Hepatocyte (in vitro differentiated cells): Measurements from ENCODE around the gene PSEN1. TPM values are rescaled to one million over a fixed set of nuclear protein-coding genes. Genes with fewer than 3 reads are reported as not detected.

Experiments used
- DNase-seq: peaks from one replicate; pipeline ENCODE4 v3.0.0-alpha.2; 2016; ENCODE audit warnings: low spot score
- H2AFZ ChIP-seq: fragments of 200-600 bp; sonication (generic); 2 replicates; pipeline ENCODE4 v1.6.0; 2016; ENCODE audit warnings: antibody characterized with exemption, mild to moderate bottlenecking
- H3K27ac ChIP-seq: fragments of 200-600 bp; sonication (generic); 2 replicates; pipeline ENCODE4 v1.5.1; 2016; ENCODE audit warnings: mild to moderate bottlenecking
- H3K27me3 ChIP-seq: fragments of 200-600 bp; sonication (generic); 2 replicates; pipeline ENCODE4 v1.6.1; 2016
- H3K36me3 ChIP-seq: fragments of 200-600 bp; sonication (generic); replicated peaks from 2 replicates; pipeline ENCODE4 v1.5.1; 2016; ENCODE audit warnings: low read depth; ENCODE audit not compliant: insufficient read depth
- H3K4me1 ChIP-seq: fragments of 200-600 bp; sonication (generic); 2 replicates; pipeline ENCODE4 v1.5.1; 2016; ENCODE audit warnings: mild to moderate bottlenecking, moderate library complexity; ENCODE audit not compliant: insufficient read depth
- H3K4me2 ChIP-seq: fragments of 200-600 bp; sonication (generic); 2 replicates; pipeline ENCODE4 v1.6.0; 2016
- H3K4me3 ChIP-seq: fragments of 200-600 bp; sonication (generic); 2 replicates; pipeline ENCODE4 v1.5.1; 2016; ENCODE audit warnings: mild to moderate bottlenecking
- H3K79me2 ChIP-seq: fragments of 200-600 bp; sonication (generic); 2 replicates; pipeline ENCODE4 v1.6.0; 2017; ENCODE audit warnings: mild to moderate bottlenecking
- H3K9me2 ChIP-seq: fragments of 200-600 bp; sonication (generic); replicated peaks from 2 replicates; pipeline ENCODE4 v1.6.0; 2017; ENCODE audit warnings: mild to moderate bottlenecking; ENCODE audit not compliant: insufficient read depth
- H3K9me3 ChIP-seq: fragments of 200-600 bp; sonication (generic); 2 replicates; pipeline ENCODE4 v1.5.1; 2016; ENCODE audit warnings: low read depth, mild to moderate bottlenecking
- H4K20me1 ChIP-seq: fragments of 200-600 bp; sonication (generic); 2 replicates; pipeline ENCODE4 v1.6.0; 2016; ENCODE audit warnings: mild to moderate bottlenecking; ENCODE audit not compliant: insufficient read depth, poor library complexity, severe bottlenecking
- CTCF ChIP-seq: fragments of 200-600 bp; sonication (generic); IDR thresholded peaks from 2 replicates; pipeline ENCODE4 v1.5.1; 2016; ENCODE audit warnings: antibody characterized with exemption, mild to moderate bottlenecking; ENCODE audit not compliant: poor library complexity
- EZH2 ChIP-seq: fragments of 200-600 bp; sonication (generic); IDR thresholded peaks from 2 replicates; pipeline ENCODE4 v1.6.1; 2016; ENCODE audit warnings: antibody characterized with exemption, mild to moderate bottlenecking, borderline replicate concordance
- EZH2phosphoT487 ChIP-seq: fragments of 200-600 bp; sonication (generic); IDR thresholded peaks from one replicate; pipeline ENCODE4 v1.6.1; 2018; ENCODE audit warnings: antibody characterized with exemption, mild to moderate bottlenecking, low read depth, moderate library complexity; ENCODE audit not compliant: unreplicated experiment, severe bottlenecking
- WGBS: methylation state at CpG from one replicate; pipeline ENCODE4 v1.1.6; 2016; ENCODE audit warnings: low lambda C conversion rate; ENCODE audit errors: missing lambda C conversion rate; 5-methylcytosine and 5-hydroxymethylcytosine counted together
- polyA plus RNA-seq: library from polyadenylated mRNA; unstranded; fragments of >200 nt; fragmentation: Nextera tagmentation; extraction: Ambion mirVana; gene quantifications from 2 replicates; pipeline ENCODE4 v1.2.1, GENCODE V29; 2016
- total RNA-seq: library from RNA; depleted of rRNA; stranded (reverse); fragments of >200 nt; gene quantifications from 2 replicates; pipeline ENCODE4 v1.2.3, GENCODE V29; 2014

PSEN1 gene
- total and polyA plus RNA-seq, 2 experiments from 2014 or later = 65.6 to 71.6 TPM

- no peaks in the 10 kb centered on the region for H3K9me3 ChIP-seq
- H3K9me2 ChIP-seq = no peaks in the 10 kb centered on the region
- TF ChIP-seq EZH2 (no peak), EZH2phosphoT487 (no peak), CTCF (no peak)
- no peaks in the 10 kb centered on the region for H3K27me3 ChIP-seq
- H2AFZ ChIP-seq = no peak overlapping the region
- 85% methylated on average over 6 of the region's 6 CpGs for WGBS
- H4K20me1 ChIP-seq = no peaks in the 10 kb centered on the region
- H3K79me2 ChIP-seq = no peaks in the 10 kb centered on the region
- H3K4me3 ChIP-seq = no peak overlapping the region
- no peaks in the 10 kb centered on the region for H3K36me3 ChIP-seq
- H3K27ac ChIP-seq = no peak overlapping the region
- DNase-seq = no peak
- no peak overlapping the region for H3K4me2 ChIP-seq
- H3K4me1 ChIP-seq = no peaks in the 10 kb centered on the region
Observed at GRCh38 chr14:73255005-73255400, 118.7 kb downstream of the PSEN1 start.

- no peak overlapping the region for H3K27ac ChIP-seq
- TF ChIP-seq CTCF (no peak), EZH2 (no peak)
- H2AFZ ChIP-seq = no peak overlapping the region
- H3K4me1 ChIP-seq = no peaks in the 10 kb centered on the region
- WGBS = 94% methylated on average over 9 of the region's 9 CpGs
- no peaks in the 10 kb centered on the region for H3K9me2 ChIP-seq
- H3K4me3 ChIP-seq = no peak overlapping the region
- H3K79me2 ChIP-seq = no peaks in the 10 kb centered on the region
- DNase-seq = no peak
- no peaks in the 10 kb centered on the region for H3K27me3 ChIP-seq
- no peaks in the 10 kb centered on the region for H3K9me3 ChIP-seq
- no peak overlapping the region for H3K4me2 ChIP-seq
- no peaks in the 10 kb centered on the region for H3K36me3 ChIP-seq
- H4K20me1 ChIP-seq = no peaks in the 10 kb centered on the region
Observed at GRCh38 chr14:73255693-73256225, 119.5 kb downstream of the PSEN1 start.

- Histone ChIP-seq H3K4me2 (no peak overlapping the region), H4K20me1 (no peaks in the 10 kb centered on the region), H3K79me2 (no peaks in the 10 kb centered on the region), H3K9me2 (no peaks in the 10 kb centered on the region), H3K27me3 (no peaks in the 10 kb centered on the region), H3K36me3 (no peaks in the 10 kb centered on the region), H2AFZ (no peak overlapping the region), H3K4me1 (no peaks in the 10 kb centered on the region), H3K27ac (no peak overlapping the region), H3K9me3 (no peaks in the 10 kb centered on the region), H3K4me3 (no peak overlapping the region)
- DNase-seq = no peak
- TF ChIP-seq EZH2phosphoT487 = no peak
- TF ChIP-seq CTCF = no peak
- WGBS = 92% methylated on average over 4 of the region's 4 CpGs
Observed at GRCh38 chr14:73258076-73258475, 121.8 kb downstream of the PSEN1 start.
